ENCODE data around the gene STK25.

The STK25 gene

DNA sequence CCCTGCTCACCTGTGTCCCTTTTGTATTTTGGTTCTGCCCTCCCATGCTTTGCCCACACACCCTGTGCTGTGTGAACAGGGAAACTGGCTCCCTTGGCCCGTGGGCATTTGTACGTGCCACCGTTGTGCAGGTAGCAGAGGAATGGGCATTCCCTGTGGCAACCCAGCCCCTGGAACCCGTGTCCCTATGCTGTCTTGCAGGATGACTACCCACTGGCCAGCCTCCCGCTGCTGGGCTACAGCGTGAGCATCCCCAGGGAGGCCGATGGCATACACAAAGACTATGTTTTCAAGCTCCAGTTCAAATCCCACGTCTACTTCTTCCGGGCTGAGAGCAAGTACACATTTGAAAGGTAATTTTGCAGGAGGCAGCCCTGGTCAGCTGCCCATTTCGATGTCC, 15.3 kb downstream of the STK25 start:
- DNase-seq (ENCODE audit: low spot score) = no peak

DNA sequence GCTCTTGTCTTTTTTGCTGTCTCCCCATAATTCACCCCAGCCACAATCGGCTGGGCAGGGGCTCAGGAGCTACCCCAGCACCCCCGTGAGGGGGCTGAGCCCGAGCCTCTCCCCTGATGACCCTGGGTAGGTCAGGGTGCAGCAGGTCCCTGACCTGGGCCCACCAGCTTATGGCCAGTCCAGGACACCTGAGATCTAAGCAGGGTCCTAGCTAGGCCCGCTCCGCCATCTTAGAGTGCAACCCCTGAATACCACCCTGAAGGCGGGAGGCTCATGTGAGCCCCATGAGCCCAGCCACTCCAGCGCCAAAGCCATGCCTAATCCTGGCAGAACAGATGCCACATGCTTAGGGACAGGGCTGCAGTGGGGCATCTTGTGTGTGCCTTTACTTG, 16.2 kb downstream of the STK25 start:
- DNase-seq (ENCODE audit: low spot score) = no peak

DNA sequence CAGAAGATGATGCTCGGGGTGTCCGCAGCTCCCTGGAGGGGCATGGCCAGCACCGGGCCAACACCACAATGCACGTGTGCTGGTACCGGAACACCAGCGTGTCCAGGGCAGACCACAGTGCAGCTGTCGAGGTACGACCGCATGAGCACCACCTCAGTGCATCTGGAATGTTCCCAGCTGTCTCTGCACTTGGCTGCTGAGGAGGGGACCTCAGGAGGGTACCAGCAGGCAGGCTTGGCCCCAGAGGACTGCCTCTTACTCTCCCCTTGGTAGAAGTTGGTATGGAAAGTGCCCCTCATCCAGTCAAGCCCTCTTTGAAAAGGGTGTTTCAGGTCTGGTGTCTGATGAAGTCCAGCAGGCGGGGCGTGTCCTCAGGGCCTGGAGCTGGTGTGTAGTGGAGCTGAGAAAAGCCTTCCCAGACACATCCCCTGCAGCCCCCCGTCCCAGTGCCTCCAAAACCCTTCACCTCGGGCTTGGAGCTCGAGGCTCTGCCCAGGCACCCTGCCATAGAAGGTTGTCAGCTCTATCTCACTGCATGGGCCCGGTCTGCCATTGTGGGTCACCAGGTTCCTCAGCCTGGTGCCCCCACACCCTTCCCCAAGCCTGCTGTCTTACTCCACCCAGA, 16.7 kb downstream of the STK25 start:
- DNase-seq (ENCODE audit: low spot score) = no peak

DNA sequence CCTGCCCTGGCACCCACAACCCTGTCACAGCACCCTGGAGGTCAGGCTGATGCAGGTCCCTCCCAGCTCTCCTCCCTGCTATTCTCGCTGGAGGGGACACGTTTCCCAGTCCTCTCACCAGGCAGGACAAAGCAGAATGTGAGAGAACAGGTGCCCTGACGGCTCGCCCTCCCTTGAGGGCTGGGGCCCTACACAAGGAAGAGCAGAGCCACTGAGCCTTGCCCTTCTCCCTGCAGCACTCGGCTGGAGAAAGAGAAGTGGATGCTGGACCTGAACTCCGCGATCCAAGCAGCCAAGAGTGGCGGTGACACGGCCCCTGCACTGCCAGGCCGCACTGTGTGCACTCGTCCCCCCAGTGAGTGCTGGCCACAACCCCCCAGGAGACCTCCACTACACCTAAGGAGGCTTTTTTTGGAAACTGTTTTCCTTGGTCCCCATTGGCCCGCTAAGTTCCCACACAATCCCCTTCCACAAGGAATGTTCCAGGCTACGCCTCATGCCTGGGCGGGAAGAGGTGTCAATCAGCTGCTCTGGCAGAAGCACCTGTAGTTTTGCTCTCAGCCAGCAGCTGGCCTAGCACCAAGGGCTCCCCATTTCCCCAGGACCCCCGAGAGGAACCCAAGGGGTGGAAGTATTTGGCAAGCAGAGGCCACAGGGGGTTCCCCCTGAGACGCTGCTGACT, 17.4 kb downstream of the STK25 start:
- no peak for DNase-seq (ENCODE audit: low spot score)

DNA sequence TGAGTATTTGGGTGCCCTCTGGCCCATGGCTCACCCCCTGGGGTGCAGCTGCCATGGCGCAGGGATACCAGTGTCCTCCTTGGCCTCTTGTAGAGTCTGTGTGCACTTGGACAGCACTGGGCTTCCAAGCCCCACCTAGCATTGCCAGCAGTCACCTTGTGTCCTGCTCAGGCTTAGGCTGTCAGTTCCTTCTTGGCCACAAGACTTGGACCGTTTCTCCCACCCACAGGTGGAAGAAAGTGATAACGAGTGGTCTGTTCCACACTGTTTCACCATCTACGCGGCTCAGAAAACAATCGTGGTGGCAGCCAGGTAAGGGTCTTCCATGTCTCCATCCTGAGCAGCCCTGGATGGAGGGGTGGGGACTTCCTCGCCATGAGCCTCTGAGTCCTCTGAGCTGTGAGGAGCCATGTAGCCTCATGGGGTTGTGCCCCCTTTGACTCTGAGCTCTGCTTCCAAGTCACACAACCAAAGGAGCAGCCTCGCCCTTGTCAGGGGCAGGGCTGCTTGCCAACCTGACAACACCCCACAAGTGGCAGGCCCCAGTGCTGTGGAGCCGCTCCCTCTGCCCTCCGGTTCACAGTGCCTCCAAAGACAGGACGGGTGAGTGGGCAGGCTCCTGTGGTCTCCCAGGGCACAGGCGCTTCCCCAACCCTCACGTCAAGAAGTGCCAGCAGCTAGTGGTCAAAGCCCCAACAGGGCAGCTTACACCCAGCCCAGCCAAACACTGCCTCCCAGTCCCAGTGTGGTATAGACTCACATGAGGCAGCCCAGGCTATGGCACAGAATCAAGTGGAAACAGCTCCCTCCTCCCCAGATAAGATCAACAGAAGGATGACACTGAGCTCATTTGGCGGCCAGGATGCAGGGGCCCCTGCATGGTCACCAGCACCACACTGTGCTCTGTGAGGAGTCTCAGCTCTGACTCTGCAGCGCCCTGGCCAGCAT, 18.4 kb downstream of the STK25 start:
- DNase-seq (ENCODE audit: low spot score) = no peak

DNA sequence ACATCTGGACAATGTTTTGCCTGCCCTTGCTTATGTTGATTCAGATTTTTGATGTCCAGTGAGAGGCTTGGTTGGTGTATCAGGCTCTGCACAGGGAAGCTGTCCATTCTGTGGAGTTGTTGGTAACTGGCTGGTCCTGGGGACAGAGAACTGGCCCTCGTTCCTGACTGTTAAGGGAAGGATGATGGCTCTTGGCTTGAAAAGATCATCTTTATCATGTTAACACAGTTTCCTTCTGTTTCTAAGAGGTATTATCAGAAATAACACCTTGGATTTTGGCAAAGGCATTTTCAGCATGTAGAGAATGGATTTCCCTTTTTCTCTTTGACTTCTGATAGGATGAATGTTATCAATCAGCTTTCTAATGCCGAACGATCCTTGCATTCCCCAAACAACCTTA, 19.3 kb downstream of the STK25 start:
- no peak for DNase-seq (ENCODE audit: low spot score)

DNA sequence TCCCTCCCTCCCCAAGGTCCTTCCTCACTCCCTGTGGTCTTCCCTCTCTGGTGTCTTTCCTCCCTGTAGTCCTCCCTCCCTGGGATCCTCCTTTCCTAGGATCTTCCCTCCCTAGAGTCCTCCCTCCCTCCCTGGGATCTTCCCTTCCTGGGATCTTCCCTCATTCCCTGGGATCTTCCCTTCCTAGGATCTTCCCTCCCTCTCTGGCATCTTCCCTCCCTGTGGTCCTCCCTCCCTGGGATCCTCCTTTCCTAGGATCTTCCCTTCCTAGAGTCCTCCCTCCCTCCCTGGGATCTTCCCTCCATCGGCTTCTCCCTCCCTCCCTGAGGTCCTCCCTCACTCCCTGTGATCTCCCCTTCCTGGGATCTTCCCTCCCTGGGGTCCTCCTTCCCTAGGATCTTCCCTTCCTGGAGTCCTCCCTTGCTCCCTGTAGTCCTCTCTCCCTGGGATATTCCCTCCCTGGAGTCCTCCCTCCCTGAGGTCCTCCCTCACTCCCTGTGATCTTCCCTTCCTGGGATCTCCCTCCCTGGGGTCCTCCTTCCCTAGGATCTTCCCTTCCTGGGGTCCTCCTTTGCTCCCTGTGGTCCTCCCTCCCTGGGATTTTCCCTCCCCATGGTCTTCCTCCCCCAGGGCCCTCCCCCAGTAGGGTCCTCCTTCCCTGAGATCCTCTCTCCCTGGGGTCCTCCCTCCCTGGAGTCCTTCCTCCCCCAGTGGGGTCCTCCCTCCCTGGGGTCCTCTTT, 23.0 kb downstream of the STK25 start:
- no peak for DNase-seq (ENCODE audit: low spot score)

DNA sequence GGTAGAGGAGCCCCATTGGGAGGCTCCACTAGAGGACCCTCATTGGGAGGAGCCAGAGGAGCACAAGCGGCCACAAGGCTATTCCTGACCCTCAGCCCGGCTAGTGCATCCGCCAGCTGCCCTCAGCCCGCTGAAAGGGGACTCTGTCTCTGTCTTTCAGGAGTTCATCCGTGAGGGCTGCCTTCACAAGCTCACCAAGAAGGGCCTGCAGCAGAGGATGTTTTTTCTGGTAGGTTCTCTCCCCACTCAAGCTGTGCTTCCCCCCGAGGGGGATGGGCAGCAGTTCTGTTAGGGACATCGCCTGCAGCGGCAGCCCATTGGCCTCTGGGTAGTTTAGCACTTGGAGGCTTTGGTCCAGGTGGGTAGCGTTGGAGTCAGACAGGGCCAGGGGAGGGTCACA, 25.1 kb downstream of the STK25 start:
- DNase-seq (ENCODE audit: low spot score) = no peak

DNA sequence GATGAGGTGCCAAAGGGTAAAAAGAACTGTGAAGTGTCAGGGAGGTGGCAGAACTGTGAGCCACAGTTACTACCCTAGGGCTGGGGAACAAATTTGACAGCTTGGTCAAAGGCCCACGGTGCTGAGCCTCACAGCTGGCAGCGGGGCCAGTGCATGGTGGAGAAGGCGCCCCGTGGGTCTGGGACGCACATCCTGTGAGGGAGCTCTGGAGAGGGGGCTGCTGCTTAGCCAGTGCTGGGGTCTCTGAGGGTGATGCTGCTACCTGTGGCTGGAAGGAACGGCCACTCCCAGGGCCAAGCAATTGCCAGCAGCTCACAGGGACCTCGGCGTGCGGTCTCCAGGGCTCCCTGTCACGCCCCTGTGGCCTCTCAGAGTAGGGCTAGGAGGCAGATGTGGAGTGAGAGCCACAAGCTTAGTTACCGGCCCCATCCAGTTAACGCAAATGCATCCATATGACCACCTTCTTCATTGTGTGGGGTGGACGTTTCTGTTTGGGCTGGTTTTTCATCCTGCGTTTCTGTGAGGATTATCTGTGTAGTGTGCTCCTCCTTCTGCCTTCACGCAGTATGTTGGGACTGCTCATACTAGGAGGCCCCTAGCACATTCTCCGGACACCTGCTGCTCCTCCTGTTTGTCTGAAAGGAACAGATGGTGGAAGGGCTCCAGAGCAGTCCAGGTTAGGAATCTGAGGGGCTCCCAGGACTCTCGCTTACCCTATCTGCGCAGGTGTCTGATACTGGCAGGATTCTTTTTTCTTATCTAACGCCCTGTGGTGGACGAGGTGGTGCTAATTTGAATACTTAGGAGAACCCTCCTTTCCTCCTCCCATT, 26.0 kb downstream of the STK25 start:
- DNase-seq (ENCODE audit: low spot score) = no peak

DNA sequence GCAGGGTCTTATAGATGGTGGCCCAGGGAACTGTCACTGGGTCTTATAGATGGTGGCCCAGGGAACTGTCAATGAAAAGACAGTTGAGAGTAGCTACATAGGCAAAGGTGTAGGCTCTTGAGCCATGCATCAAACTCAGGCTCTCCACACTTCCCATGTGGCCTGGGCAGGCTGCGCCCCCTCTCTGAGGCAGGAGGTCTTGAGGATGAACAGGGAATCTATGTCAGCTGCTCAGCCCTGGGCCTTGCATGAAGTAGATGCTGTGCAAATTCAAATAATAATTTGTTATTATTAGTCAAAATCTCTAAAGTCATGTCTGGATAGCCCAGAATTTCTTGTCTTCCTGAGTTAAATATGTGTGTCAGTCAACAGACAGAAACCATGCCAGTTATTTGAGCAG, 26.7 kb downstream of the STK25 start:
- no peak for DNase-seq (ENCODE audit: low spot score)

DNA sequence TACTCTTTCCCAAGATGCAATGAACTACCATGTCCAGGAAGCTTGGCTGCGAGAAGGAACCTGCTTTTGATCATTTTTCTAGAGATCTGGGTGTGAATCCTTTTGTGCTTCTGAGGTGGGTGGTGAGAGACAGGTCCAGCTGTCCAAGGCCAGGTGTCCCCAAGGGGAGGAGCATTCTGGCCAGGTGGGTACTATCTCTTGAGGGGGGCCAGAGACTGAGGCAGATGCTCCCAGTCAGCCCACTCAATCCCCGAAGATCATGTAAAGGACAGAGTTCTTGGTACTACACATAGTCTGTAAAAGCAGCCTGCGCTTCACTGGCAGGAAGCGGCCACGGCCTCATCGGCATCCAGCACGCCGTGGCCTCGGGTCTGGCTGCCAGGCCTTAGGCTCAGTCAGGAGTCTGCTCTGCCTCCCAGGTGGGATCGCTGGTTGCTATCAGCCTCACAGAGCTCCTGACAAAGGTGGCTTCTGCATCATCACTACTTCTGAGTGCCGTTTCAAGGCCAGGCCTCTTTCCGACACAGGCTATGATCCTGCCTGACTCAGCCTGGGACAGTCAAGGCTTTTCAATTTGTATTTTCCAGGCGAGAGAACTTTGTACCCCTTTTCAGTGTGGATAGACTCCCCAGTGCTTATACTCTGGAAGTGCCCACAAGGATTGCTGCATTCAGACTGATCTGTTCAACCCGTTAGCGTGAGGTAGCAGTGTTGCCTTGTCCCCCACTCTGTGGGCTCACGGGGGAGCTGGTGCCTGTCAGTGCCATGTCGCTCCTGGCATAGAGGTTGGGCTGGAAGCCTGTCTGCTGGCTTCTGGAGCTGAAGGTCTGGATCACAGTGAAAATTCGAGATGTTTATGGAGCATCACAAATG, 29.1 kb downstream of the STK25 start:
- no peak for DNase-seq (ENCODE audit: low spot score)

DNA sequence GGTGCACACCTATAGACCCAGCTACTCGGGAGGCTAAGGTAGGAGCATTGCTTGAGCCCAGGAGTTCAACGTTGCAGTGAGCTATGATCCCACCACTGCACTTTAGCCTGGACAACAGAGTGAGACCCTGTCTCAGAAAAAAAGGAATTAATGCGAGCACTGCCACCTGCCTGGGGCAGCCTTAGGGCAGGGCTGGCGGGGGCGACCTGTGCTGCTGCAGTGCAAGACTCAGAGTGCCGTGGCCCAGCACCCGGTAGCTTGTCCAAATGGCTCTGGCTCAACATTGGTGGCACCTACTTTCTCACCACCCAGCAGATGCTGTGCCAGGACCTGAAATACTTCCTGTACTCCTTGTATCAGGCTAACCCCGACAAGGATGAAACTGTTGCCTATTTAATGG, 30.2 kb downstream of the STK25 start:
- DNase-seq (ENCODE audit: low spot score) = no peak

DNA sequence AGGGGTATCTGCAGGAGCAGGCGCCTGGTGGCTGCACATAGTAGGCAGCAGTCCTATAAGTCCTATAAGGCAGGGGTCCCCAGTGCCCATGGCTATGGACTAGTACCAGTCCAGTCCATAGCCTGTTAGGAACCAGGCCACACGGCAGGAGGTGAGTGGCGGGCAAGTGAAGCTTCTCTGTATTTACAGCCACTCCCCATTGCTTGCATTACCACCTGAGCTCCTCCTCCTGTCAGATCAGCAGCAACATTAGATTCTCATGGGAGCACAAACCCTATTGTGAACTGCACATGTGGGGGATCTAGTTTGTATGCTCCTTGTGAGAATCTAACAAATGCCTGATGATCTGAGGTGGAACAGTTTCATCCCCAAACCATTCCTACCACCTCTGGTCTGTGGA, 33.1 kb downstream of the STK25 start:
- DNase-seq (ENCODE audit: low spot score) = no peak

DNA sequence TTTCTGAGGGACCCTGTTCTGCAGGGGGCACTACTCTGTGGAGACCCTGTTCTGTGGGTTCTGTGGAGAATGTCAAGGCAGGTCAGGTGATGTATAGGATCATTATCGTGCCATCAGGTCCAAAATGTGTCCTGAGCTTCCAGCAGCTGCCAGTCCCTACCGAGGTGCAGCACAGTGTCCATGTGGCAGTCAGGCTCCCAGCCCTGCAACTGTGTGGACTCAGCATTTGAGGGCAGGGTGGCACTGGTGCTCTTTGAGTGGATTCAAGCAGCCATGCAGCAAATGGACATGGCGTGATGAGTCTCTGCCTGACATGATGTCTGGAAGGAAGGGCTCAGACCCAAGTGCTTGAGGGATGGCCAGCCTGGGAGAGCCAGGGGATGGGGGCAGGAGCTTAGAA, 35.0 kb downstream of the STK25 start:
- DNase-seq (ENCODE audit: low spot score) = no peak

DNA sequence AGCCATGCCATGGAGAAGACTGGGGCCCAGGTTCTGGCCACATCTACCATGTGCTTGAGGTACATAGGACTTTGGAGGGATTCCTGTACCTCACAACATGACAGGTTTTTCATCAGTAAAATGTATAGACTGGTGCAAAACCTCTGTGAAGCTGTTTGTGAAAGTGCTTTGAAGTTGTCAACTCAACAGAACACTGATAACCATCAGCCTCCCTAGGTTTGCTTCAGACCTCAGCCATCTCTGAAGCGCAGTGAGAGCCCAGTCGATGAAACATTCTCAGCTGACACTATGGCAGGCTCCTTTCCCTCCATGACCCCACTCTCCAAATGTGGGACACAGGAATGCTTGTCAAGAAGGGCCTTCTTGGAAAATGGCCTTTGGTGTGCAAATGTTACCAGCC, 38.6 kb downstream of the STK25 start:
- no peak for DNase-seq (ENCODE audit: low spot score)

DNA sequence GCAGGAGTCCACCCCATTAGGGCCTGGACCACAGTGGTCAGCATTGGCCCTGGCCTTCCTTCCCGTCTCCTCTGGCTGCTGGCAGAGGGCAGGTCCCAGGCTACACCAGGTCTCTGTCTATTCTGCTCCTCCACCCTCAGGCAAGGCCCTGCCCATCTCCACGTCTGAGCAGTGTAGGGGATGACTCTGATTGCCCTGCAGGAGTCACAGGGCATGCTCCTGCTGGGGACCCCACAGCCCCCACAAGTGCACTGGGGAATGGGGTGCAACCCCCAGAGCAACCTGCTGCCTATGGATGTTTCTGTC, 40.0 kb downstream of the STK25 start:
- no peak for DNase-seq (ENCODE audit: low spot score)

DNA sequence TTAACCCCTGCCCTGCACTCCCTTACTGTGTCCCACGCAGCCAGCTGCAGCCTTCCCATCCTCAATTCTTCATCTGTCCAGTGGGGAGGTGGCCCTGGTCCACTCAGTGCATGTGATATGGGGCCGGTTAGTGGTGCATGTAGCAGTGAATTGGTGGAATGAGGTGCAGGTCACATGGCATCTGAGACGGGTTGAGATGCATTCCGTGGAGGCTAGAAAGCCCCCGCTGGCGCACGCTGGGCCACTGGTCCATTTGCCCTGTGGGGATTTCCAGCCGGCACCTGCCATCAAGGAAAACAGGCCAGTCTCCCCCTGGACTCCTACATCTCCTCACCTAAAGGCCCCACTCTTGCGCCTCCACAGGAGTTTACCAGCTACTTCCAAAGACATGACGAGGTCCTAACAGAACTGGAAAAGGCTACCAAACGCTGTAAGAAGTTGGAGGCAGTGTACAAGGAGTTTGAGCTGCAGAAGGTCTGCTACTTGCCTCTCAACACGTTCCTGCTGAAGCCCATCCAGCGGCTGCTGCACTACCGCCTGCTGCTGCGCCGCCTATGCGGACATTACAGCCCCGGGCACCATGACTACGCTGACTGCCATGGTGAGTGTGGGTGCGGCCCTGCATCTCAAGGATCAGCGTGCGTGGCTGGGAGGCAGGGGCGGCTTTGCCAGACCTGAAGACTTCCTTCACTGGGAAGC, 40.5 kb downstream of the STK25 start:
- DNase-seq (ENCODE audit: low spot score) = no peak

DNA sequence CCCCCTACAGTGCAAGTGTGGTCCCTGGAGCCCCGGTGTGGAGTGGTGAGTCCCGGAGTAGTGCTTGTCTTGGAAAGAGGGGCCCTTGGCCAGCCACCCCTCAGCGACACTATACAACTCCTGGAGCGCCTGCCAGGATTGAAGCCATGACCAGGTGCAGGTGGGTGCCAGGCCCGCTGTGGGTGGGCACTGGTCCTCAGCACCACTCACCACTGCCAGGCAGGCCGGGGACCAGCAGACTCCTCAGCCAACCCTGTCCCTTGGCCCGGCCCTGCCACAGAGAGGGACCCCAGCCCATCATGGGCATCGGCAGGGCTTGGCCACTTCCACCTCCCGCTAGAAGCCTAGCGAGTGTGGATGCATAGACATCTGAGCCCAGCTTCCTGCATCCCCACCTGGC, 42.2 kb downstream of the STK25 start:
- DNase-seq (ENCODE audit: low spot score) = no peak

DNA sequence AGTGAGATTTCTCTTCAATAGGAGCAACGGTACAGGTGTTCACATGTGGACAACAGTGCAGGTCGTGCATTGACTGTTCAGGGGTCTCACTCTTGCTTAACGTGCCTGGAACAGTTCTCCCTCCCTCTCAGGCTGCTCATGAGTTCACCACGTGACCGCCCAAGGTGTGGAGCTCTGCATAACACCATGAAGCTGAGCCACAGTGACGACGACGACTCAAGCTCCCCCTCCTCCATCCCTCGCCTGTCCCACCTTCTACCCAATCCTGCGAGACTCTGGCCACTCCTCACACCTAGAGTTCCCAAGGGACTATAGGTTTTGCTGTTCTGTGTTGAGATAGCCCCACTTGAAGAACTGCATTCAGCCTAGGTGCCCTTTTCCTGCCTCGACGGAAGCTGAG, 42.8 kb downstream of the STK25 start:
- DNase-seq (ENCODE audit: low spot score) = no peak
